MM.1S (cell line): ENCODE results near the gene ATG14.

Experiments used
- DNase-seq: peaks from one replicate; pipeline ENCODE4 v3.0.0-alpha.2; 2015
- H2AFZ ChIP-seq: fragments of 300-600 bp; sonication (generic); 2 replicates; pipeline ENCODE4 v1.6.0; 2016; ENCODE audit warnings: antibody characterized with exemption, low read length
- H3F3A ChIP-seq: fragments of 300-600 bp; sonication (generic); 2 replicates; pipeline ENCODE4 v1.6.1; 2016; ENCODE audit warnings: mild to moderate bottlenecking, antibody characterized with exemption, low read length, moderate library complexity, mixed read lengths; ENCODE audit not compliant: insufficient read depth
- H3K27ac ChIP-seq: fragments of 300-600 bp; sonication (generic); 2 replicates; pipeline ENCODE4 v1.5.1; 2016; ENCODE audit warnings: mild to moderate bottlenecking, low read length
- H3K27me3 ChIP-seq: fragments of 300-600 bp; sonication (generic); replicated peaks from 2 replicates; pipeline ENCODE4 v1.6.0; 2016; ENCODE audit warnings: low read length; ENCODE audit not compliant: insufficient read depth
- H3K36me3 ChIP-seq: fragments of 300-600 bp; sonication (generic); replicated peaks from 2 replicates; pipeline ENCODE4 v1.6.1; 2016; ENCODE audit warnings: mild to moderate bottlenecking, low read length, mixed read lengths; ENCODE audit not compliant: insufficient read depth
- H3K4me1 ChIP-seq: fragments of 300-600 bp; sonication (generic); 2 replicates; pipeline ENCODE4 v1.6.1; 2016; ENCODE audit warnings: low read length, mixed read lengths
- H3K4me2 ChIP-seq: fragments of 300-600 bp; sonication (generic); 2 replicates; pipeline ENCODE4 v1.6.0; 2016; ENCODE audit warnings: low read depth, low read length
- H3K4me3 ChIP-seq: fragments of 300-600 bp; sonication (generic); 2 replicates; pipeline ENCODE4 v1.5.1; 2016; ENCODE audit warnings: low read length, mixed read lengths
- H3K79me2 ChIP-seq: fragments of 300-600 bp; sonication (generic); 2 replicates; pipeline ENCODE4 v1.6.1; 2016; ENCODE audit warnings: mixed run types, low read length, mixed read lengths
- H3K9ac ChIP-seq: fragments of 300-600 bp; sonication (generic); 2 replicates; pipeline ENCODE4 v1.6.1; 2016; ENCODE audit warnings: low read length, mixed read lengths
- H3K9me2 ChIP-seq: fragments of 300-600 bp; sonication (generic); replicated peaks from 2 replicates; pipeline ENCODE4 v1.6.1; 2016; ENCODE audit warnings: mild to moderate bottlenecking, low read length, mixed read lengths; ENCODE audit not compliant: insufficient read depth
- H3K9me3 ChIP-seq: fragments of 300-600 bp; sonication (generic); replicated peaks from 2 replicates; pipeline ENCODE4 v1.6.1; 2016; ENCODE audit warnings: mild to moderate bottlenecking, low read length, mixed read lengths; ENCODE audit not compliant: insufficient read depth
- H4K20me1 ChIP-seq: fragments of 300-600 bp; sonication (generic); 2 replicates; pipeline ENCODE4 v1.6.1; 2016; ENCODE audit warnings: mild to moderate bottlenecking, low read length, moderate library complexity, mixed read lengths; ENCODE audit not compliant: insufficient read depth
- EZH2 ChIP-seq: fragments of 300-600 bp; sonication (generic); optimal IDR thresholded peaks from 2 replicates; pipeline ENCODE3; 2017; ENCODE audit warnings: low read depth, mild to moderate bottlenecking, antibody characterized with exemption, low read length, mixed read lengths
- EZH2phosphoT487 ChIP-seq: fragments of 300-600 bp; sonication (generic); IDR thresholded peaks from 2 replicates; pipeline ENCODE4 v1.6.1; 2018; ENCODE audit warnings: antibody characterized with exemption, low read length
- TF ChIP-seq, protein P1 (sequence below): fragments of 300-600 bp; sonication (generic); IDR thresholded peaks from 2 replicates; pipeline ENCODE4 v1.5.1; 2016; ENCODE audit warnings: antibody characterized with exemption, low read length, mixed read lengths

The ATG14 gene

DNA sequence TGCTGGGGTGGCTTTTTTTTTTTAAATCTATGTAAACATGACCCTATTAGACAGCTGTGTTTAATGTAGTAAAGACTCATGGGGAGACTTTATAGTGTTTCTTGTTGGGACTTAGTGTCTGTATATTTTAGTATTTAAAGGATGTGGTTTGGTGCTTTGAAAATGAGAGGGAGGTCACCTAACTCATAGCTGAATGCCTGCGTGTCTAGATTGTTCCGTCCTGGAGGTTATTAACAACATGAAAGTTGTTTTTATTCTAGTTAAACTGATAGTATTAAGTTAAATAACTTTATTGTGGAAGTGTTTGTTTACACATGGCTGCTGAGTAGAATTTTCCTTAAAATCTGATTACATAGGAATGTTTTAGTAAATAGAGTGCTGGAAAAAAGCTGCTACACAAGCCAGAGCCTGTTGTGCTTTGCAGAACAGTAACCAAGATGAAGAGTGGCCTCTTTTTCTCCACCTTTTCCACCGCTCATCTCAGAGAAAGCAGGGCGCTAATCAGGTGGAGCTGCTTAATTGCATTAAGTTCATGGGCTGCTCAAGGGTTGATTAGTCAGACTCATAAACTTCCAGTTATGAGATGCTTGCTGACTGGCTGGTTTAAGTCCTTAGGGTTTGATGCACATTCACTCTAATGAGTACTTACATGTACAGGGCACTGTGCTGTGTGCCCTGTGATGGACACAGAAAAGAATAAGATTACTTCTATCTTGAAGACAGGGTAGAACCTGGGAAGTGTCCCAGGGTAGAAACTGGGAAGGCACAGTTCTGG lies 77.7 kb downstream of the ATG14 start:
- no peak overlapping the region for H3K4me2 ChIP-seq
- no peaks in the 10 kb centered on the region for H3K9me3 ChIP-seq
- no peaks in the 10 kb centered on the region for H3K36me3 ChIP-seq
- TF ChIP-seq, protein P1, sequence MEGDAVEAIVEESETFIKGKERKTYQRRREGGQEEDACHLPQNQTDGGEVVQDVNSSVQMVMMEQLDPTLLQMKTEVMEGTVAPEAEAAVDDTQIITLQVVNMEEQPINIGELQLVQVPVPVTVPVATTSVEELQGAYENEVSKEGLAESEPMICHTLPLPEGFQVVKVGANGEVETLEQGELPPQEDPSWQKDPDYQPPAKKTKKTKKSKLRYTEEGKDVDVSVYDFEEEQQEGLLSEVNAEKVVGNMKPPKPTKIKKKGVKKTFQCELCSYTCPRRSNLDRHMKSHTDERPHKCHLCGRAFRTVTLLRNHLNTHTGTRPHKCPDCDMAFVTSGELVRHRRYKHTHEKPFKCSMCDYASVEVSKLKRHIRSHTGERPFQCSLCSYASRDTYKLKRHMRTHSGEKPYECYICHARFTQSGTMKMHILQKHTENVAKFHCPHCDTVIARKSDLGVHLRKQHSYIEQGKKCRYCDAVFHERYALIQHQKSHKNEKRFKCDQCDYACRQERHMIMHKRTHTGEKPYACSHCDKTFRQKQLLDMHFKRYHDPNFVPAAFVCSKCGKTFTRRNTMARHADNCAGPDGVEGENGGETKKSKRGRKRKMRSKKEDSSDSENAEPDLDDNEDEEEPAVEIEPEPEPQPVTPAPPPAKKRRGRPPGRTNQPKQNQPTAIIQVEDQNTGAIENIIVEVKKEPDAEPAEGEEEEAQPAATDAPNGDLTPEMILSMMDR: no peak
- TF ChIP-seq EZH2phosphoT487 (no peak), EZH2 (no peak)
- no peak overlapping the region for H2AFZ ChIP-seq
- no peaks in the 10 kb centered on the region for H3K27me3 ChIP-seq
- H3K4me3 ChIP-seq: no peak overlapping the region
- H3K4me1 ChIP-seq: peaks cover 7% of the 10 kb centered on the region; the same call in 1 of the 2 replicates
- H3K79me2 ChIP-seq: peaks cover 23% of the 10 kb centered on the region
- peaks cover 5% of the 10 kb centered on the region; the same call in 1 of the 2 replicates for H3F3A ChIP-seq
- H3K9ac ChIP-seq: no peak overlapping the region
- no peaks in the 10 kb centered on the region for H3K9me2 ChIP-seq
- no peaks in the 10 kb centered on the region for H4K20me1 ChIP-seq
- no peak for DNase-seq
- H3K27ac ChIP-seq: no peak overlapping the region

DNA sequence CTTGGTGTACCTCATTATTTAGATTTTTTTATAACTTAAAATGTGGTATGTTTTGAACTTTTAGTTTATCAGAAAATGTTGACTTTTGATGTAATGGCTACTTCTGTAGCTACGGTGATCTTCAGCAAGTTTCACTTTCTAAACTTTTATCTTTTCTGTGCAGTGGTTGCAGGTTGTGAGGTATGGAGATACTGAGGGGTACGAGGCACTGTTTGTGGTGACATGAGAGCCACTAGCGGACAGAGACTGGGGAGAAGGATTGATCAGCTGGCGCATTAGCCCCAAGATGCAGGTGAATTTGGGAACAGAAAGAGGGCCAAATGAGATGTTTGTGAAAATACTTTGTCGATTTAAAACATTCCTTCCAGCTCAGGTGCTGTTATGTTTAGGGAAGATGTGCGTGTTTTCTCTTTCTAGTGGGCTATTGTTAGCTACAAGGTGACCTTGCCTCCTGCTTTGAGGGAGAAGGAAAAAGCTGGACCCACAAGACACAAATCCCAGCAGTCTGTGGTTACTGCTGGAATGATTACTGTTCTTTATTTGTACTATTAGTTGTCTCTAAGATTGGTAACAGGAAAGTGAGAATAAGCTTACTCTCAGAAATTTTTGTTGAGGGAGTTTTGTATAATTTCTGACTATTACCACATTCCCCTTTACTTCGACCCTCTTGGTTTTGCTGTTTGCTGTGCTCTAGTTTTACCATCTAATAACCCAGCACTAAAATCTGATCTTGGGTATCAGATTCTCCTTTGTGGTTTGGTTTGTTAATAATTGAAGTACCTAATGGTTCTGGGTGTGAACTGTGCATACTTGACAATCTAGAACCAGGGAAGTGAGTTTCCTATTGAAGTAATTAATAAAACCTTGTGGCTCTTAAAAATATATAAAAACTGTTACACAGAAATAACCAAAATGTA lies 78.7 kb downstream of the ATG14 start:
- peaks cover 7% of the 10 kb centered on the region; the same call in 1 of the 2 replicates for H3K4me1 ChIP-seq
- no peak for TF ChIP-seq EZH2phosphoT487
- TF ChIP-seq EZH2: no peak
- TF ChIP-seq, protein P1: no peak
- H3F3A ChIP-seq: peaks cover 5% of the 10 kb centered on the region; the same call in 1 of the 2 replicates
- no peaks in the 10 kb centered on the region for H3K9me3 ChIP-seq
- no peaks in the 10 kb centered on the region for H3K27me3 ChIP-seq
- peak overlapping the region; percentile 29; the same call in 1 of the 2 replicates for H3K4me3 ChIP-seq
- H3K9ac ChIP-seq: no peak overlapping the region
- H3K36me3 ChIP-seq: no peaks in the 10 kb centered on the region
- H2AFZ ChIP-seq: no peak overlapping the region
- H3K4me2 ChIP-seq: peak overlapping the region; percentile 72
- H3K27ac ChIP-seq: peak overlapping the region; percentile 59; the same call in 1 of the 2 replicates
- H3K79me2 ChIP-seq: peaks cover 23% of the 10 kb centered on the region
- H4K20me1 ChIP-seq: no peaks in the 10 kb centered on the region
- peak; percentile 62 for DNase-seq
- H3K9me2 ChIP-seq: no peaks in the 10 kb centered on the region

DNA sequence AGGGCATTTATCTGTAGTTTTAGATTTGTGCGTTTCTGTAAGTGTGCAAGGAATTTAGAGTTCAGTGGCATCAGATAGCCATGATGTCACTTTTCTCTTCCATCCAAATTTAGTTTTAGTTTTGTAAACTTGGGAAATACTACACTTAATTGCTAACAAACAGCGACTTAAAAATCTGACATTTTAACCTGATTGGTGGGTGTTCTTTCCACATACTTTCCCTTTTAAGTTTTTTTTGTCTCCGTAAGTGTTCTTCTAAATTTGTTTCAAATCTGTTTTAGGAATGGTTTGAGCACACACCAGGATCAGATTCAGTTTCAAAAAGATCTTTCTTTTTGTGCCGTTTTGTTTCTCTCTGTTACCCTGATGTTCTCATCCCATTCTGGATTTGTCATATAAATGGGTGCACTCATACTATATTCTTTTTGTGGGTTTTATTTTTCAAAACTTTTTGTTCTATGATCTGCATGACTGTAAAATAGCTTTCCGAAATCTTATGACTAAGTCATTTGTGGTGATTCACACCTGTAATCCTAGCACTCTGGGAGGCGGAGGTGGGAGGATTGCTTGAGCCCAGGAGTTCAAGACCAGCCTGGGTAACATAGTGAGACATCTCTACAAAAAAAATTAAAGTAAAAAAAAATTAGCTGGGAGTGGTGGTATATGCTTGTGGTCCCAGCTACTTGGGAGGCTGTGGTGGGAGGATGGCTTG lies 81.5 kb downstream of the ATG14 start:
- no peak overlapping the region for H3K27ac ChIP-seq
- no peak for DNase-seq
- no peaks in the 10 kb centered on the region for H4K20me1 ChIP-seq
- no peaks in the 10 kb centered on the region for H3K9me3 ChIP-seq
- H3K4me3 ChIP-seq: no peak overlapping the region
- H3K9me2 ChIP-seq: no peaks in the 10 kb centered on the region
- H3K4me2 ChIP-seq: no peak overlapping the region
- H3K27me3 ChIP-seq: no peaks in the 10 kb centered on the region
- H2AFZ ChIP-seq: no peak overlapping the region
- H3K79me2 ChIP-seq: peaks cover 21% of the 10 kb centered on the region
- peaks cover 7% of the 10 kb centered on the region; the same call in 1 of the 2 replicates for H3K4me1 ChIP-seq
- peaks cover 5% of the 10 kb centered on the region; the same call in 1 of the 2 replicates for H3F3A ChIP-seq
- TF ChIP-seq EZH2phosphoT487: no peak
- TF ChIP-seq, protein P1: no peak
- TF ChIP-seq EZH2: no peak
- H3K9ac ChIP-seq: no peak overlapping the region
- no peaks in the 10 kb centered on the region for H3K36me3 ChIP-seq
